PFSK-1 (cell line): ENCODE measurements around the gene SMG6.

Source experiments
- POLR2AphosphoS5 ChIP-seq: IDR thresholded peaks from 2 replicates; pipeline ENCODE4 v1.6.1; 2012; ENCODE audit warnings: low read depth, mild to moderate bottlenecking, control low read depth, low read length, moderate library complexity
- SIN3A ChIP-seq: IDR thresholded peaks from 2 replicates; pipeline ENCODE4 v1.6.1; 2012; ENCODE audit warnings: mild to moderate bottlenecking, low read length, moderate library complexity, borderline replicate concordance; ENCODE audit not compliant: insufficient read depth

GRCh38 chr17:2157675-2158395 lies 145.8 kb downstream of the SMG6 start:
- TF ChIP-seq POLR2AphosphoS5 (no peak), SIN3A (no peak)
